GM12801 (cell line): ENCODE results near the gene RPS2.

Experiments used
- TF ChIP-seq, protein P1 (sequence below): IDR thresholded peaks from one replicate; pipeline ENCODE4 v1.5.1; 2011; ENCODE audit warnings: control low read depth; ENCODE audit not compliant: insufficient read length; ENCODE audit errors: extremely low read depth

The RPS2 gene

DNA sequence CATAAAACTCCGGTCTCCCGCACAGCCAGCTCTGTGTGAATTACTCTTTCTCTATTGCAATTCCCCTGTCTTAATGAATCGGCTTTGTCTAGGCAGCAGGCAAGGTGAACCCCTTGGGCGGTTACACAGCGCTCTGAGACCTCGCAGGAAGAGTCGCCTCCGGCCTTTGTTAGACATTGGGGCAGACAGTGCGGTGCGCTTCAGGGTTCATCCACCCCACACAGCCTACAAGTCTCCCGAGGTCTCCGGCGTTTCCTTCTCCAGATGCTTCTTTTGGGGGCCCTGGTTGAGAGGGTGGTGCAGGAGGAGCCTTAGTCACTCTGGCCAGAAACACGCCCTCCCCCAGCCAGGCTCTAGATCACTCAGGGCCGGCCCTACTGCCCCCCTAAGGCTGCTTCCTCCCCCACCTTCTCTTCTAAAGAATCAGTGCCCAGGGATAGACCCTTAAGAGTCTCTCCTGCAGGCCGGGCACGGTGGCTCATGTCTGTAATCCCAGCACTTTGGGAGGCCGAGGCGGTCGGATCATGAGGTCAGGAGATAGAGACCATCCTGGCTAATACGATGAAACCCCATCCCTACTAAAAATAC, 19.9 kb downstream of the RPS2 start:
- TF ChIP-seq, protein P1, sequence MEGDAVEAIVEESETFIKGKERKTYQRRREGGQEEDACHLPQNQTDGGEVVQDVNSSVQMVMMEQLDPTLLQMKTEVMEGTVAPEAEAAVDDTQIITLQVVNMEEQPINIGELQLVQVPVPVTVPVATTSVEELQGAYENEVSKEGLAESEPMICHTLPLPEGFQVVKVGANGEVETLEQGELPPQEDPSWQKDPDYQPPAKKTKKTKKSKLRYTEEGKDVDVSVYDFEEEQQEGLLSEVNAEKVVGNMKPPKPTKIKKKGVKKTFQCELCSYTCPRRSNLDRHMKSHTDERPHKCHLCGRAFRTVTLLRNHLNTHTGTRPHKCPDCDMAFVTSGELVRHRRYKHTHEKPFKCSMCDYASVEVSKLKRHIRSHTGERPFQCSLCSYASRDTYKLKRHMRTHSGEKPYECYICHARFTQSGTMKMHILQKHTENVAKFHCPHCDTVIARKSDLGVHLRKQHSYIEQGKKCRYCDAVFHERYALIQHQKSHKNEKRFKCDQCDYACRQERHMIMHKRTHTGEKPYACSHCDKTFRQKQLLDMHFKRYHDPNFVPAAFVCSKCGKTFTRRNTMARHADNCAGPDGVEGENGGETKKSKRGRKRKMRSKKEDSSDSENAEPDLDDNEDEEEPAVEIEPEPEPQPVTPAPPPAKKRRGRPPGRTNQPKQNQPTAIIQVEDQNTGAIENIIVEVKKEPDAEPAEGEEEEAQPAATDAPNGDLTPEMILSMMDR: no peak

DNA sequence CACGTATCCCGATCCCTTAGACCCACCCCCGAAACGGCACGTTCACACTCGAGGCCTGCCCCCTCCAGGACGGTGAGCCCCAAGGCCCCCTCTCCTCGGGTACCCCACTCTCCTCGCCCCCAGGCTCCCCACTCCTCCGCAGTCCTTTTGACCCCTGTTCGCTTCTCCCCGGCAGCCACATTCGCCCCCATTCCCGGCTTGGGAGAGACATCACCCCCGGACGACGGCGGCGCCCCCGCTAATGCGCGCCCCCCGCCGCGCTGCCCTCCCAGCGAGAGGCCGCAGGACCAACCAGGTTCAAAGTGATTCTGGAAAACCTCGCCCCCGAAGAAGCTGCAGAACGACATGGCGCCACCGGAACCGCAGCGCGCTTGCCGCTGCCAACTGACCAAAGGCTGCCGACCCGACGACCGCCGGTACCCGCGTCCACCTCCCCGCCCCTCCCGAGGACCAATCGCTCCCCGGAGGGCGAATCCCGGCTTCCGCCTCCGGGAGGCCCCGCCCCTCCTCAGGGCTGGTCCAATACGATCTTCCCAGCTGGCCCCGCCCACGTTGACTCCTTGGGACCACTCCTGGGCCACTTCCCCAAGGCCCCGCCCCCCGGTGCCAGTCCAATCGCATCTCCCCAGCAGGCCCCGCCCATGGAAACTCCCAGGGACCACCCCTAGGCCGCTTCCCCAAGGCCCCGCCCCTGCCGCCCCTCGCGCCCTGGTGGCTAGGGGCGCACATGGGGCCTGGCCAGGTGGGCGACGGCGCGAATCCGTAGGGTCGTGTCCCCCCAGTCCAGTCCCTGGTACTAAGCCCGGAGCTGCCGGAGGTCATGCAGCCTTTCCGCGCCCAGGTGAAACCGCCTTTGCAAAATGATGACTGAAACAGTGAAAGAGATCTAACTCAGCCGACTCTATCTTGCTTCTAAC, 21.6 kb downstream of the RPS2 start, which contains the start of gene MSRB1:
MSRB1 (minus strand) TSS at position 390 of the 917 bp plus-strand sequence; CDS start at position 347, 43 bp downstream.
- TF ChIP-seq, protein P1: no peak

DNA sequence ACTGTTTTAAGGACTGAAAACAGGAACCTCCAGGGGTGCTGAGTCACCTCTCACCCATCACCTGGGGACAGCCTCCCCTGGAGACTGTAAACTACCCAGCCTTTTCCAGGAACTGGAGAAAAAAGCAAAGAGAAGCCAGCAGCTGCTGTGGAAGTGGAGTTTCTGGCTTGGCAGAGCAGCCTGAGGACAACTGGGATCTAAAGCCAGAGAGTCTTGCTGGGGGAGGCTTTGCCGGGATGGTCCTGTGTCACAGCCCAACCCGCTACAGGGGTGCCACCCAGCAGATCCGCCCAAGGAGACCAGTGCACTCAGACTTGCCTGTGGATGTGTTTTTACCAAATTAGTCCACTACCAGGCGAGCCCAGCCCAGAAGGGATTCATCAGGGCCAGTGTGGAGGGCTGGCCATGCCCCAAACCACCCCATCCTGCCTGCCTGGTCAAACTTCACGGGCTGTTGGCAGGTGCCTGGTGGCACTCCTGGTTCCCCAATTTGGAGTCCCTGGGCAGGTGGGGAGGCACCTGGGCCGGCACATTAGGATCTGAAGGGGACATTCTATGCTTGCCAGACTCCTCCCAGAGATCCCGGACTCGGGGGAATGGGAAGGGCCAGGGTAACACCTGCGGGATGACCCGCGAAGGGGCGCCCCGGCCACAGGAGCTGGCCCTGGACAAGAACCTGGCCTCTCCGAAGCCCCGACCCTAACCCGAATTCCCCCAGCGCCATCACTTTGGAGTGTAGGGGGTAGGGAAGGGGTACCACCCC, 22.4 kb downstream of the RPS2 start:
- TF ChIP-seq, protein P1: no peak

DNA sequence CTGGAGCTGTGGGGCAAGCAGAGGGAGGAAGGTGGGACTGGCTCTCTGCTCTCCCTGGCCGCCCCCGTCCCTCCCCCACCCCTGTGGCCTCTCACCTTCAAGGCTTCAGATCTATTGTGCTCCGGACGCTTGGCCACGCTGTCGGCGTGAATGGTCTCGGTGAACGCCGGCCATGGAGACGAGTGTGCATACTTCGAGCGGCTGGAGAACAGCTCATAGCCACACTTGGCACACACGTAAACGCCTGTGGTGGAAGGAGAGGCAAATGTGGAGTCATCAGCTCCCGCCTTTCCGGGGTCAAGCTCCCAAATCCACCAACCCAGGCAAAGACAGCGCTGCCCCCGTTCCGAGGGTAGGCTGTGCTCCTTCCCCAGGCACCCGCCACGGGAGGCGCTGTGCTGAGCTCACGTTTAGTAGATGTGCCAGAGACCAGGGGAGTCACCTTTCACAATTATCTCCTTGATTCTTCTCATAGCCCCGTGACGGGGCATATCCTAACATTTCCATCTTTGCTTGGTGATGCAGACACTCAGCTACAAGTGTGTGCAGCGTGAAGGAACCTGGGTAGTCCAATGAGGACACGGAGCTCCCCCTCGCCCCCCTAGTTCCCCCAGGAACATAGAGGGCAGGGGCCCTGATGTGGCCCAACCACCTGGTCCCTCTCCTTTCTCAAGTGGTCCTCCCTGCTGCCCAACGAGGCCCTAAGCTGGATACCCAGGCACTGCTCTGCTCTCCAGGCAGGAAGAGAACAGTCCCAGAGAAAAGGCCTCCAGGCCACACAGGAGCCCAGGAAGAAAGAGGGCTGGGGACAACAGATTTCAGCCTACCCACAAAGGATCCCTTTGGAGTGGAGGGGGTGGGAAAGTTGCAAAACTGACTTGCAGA, 23.2 kb downstream of the RPS2 start:
- TF ChIP-seq, protein P1: no peak

DNA sequence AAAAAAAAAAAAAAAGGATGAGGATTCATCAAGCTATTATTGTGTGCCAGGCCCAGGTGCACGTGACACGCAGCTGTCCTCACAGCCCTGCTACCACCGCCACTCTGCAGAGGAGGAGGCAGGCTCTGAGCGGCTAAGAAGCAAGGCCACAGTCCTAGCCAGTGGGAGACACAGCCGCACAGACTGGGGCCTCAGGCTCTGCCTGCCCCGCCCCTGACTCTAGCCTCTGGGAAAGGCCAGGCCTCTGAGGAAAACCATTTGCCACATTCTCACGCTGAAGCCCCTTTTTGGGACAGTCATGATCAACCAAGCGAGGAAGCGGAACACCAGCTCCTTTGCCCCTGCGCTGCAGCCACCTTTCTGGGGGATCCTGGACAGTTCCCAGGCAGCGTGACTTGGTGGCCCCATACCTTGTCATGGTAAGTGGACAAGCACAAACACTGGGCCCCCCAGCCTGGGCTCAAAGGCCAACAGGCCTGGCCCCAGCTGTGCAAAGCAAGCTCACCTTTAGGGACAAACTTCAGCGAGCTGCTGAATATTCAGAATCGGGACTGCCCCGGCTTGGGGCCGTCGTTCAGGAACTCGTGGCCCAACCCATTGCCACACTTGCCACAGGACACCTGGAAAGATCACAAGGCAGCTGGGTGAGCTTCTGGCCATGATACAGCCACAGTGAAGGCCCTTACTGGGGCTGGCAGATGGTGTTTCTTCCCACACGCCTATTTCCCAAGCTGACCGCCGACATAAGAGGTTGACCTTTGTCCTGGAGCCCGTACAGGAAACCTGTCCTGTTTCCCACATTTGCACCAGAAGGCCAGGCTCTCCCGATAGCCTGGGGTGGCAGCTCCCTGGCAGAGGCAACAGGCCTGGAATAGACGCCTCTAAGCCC, 24.1 kb downstream of the RPS2 start:
- TF ChIP-seq, protein P1: no peak

DNA sequence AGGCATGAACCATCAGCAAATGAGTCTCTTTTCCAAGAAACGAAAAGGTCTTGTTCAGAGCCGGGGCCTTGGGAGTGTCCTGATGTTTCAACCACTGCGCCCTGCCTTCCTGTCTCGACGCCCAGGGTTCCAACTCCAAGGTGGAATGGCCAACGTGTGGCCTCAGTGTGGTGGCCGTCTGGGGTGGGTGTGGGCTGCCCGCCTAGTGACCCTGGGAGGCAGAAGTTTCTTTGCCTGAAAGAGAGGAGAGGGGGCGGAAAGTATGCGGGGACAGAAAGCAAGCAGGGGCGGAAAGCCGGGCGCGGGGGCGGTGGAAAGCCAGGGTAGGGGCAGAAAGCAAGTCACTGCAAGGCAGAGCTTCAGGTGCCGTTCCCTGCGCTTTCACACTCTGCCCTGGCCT, 25.7 kb downstream of the RPS2 start:
- TF ChIP-seq, protein P1: no peak
